Activated CD8-positive, alpha-beta memory T cell treated with anti-CD3 and anti-CD28 coated beads for 4 hours (primary cell): Measurements from ENCODE around the gene NDUFS8.
"Not testable (repeated sequence)": the region's sequence is repeated elsewhere in the genome, so short reads cannot be mapped to it uniquely, and the experiment has no call there.

Experiments
- DNase-seq, 2 donors: peaks; one replicate each; pipeline ENCODE4 v3.0.0-alpha.2; 2020; ENCODE audit warnings: low read depth in 2 of 2

Gene NDUFS8

DNA sequence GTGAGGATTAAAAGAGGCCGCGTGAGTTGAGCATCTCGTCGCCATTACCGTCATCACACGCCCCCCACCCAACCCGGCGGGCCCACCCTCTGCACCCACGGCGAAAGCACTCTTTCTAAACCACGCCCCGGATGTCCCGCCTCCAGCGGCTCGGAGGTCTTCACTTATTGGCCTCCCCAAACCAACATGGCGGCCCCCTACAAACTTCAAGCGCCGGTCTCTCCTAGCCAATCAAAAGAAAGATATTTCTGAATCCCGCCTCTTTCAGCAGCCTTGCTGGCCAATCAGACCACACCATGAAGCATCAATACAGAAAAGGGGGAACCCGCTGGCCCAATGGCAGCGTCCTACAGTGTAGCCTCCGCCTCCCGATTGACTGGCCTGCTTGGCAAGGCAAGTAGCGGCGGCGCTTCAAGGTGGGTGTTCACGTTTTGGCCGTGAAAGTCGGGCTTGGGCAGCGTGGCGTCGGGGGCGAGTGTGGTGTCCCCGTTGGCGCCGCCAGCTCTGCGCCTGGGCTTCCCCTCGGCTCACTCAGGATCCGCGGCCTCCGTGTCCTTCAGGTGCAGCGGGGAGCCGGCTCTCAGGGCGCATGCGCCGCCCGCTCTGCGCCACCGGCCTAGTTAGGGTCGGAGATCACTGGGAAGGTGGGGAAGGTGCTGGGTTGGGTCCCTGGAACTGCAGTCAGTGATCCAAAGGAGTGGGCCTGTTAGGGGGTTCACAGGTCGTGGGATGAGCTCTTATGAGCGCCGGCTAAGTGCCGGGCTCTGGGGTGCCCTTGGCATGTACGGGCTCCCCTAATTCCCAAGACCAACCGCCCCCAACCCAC lies at the start of gene NDUFS8:
TSS of gene NDUFS8 (plus strand) at position 364 of the 826 bp plus-strand sequence. CDS start 1,471 bp downstream, outside the sequence.
- peak; percentile 94 to 96 for DNase-seq

DNA sequence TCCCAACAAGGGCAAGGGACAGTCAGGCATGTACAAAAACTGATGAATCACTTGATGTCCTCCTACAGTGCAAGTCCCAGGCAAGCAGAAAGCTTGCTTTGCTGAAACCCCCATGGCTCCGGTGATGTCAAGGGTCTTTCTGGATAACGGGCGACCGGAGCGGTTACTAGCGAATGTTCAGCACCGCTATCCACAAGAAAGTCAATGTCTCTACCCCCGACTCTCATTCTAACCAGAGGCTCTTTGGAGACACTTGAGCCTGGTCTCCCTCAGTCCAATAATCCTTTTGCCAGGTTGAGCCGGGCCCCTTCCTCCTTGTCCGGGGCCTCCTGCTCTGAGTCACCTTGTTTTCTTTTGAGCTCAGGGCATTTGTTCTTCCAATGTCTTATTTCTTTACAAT lies 49.3 kb upstream of the NDUFS8 start:
- not testable (repeated sequence) for DNase-seq

DNA sequence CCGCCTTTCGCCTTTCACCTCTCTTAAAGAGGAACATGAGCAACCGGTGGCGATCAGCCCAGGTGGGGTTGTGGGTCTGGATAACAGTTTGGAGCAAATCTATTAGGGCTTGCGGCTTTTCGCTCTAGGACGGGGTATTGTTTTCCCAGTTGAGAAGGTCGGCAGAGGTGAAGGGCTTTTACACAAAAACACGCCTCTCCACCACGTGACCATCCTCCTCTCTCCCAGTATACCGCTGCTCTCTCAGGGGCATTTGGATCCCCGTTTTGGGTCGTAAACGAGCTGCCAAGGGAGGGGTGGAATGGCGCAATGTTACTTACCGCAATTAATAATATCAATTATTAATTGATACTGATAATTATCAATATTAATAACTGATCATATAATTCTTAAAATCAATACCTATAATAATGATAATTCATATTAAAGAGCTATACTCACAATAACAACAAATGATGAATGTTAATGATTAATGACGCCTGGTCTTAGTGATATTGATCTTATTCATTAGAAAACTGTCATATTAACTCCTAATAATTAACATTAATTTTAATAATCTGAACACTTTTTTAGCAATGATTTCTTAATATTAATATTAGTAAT lies 48.1 kb upstream of the NDUFS8 start:
- DNase-seq: not testable (repeated sequence)

DNA sequence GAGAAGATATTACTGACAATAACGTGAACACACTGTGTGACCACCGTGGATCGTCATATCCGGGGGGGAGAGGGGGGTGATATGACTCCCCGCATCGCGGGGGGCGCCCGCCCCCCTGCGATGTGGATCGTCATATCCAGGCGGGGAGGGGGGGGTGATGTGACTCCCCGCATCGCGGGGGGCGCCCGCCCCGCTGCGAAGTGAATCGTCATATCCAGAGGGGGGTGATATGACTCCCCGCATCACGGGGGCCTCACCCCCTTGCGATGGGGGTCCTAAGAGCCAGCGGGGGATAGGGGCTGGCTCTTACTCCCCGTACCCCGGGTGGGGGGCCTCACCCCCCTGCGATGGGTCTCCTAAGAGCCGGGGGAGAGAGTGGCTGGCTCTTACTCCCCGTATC lies 46.5 kb upstream of the NDUFS8 start:
- DNase-seq: no peak

DNA sequence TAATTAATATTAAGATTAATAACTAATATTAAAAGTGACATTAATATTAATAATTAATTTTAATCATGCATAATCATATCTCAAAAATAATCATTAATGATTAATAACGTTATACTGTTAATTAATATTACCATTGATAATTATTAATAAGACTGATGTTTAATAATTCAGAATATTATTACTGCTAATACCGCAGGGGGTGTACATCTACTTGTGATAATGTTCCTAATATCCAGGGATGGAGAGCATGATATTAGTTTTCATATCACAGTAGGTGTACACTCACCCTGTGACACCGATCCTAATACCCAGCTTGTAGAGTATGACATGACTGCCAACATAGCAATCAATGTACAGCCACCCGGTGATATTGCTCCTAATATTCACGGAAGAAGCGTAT lies 45.2 kb upstream of the NDUFS8 start:
- not testable (repeated sequence) for DNase-seq

DNA sequence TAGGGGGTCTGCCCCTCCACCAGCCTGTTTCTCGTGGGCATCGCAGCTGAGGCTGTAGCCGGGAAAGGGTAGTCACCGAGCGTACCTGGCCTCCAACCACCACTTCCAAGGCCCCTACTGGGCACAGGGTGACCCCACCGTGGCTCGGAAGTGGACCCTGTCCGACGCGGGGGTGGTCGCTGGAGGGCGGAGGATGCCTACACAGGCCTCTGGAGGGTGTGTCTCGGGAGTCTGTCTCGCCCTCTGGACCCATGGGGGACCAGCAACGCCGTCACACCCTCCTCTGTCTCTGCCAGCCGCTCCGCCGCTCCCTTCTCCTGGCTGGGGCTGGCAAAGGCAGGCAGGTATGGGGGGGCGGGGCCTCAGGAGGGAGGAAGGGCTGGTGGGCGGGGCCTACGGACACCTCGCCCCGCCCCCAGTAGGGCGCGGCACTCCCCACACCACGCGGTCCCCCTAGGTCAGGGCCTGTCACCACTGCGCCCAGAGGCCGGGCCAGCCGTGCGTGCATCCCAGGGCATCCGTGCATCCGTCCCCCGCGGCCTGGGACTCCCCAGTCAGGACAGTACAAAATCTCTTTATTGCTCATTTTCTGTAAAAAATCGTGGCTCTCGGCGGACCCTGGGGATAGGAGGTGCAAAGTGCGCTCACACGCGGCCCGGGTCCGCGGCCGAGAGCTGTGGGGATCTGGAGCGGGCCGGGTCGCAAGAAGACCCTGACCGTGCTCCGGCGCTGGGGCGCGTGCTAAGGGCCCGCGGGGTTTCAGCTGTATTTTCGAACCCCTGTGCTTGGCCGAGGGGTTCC lies 39.7 kb upstream of the NDUFS8 start:
- not testable (repeated sequence) for DNase-seq

DNA sequence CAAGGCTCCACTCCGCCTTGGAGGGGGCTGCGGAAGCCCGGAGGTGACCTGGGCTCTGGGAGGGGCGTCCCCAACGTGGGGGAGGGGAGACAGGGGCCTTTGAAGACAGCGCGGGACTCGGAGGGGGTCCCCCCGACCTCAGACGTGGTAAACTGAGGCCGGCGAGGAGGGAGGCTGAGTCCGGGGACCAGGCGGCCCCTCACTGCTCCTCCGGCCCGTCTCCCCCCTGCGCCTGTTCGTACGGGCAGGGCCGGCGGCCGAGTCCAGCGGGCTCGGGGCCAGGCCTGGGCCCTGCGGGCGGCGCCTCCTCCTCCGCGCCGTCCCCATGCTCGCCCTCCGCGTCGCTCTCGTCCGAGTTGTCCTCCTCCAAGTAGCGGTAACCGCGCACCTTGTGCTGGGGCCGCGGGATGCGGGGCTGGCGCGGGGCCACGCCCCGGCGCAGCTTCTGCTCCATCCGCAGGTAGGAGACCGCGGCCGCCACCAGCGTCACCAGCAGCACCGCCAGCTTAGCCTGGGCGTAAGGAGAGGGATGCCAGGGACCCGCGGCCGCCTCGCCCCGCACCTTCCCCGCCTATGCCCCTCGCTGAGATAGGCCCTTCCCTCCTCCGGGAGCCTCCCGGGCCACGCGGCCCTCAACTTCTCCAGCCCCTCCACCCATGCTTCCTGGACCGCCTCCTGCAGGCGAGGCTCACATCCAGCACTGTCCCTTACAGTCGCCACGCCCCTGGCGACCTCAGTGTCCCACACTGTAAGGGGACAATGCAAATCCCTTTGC lies 38.9 kb upstream of the NDUFS8 start:
- not testable (repeated sequence) for DNase-seq

DNA sequence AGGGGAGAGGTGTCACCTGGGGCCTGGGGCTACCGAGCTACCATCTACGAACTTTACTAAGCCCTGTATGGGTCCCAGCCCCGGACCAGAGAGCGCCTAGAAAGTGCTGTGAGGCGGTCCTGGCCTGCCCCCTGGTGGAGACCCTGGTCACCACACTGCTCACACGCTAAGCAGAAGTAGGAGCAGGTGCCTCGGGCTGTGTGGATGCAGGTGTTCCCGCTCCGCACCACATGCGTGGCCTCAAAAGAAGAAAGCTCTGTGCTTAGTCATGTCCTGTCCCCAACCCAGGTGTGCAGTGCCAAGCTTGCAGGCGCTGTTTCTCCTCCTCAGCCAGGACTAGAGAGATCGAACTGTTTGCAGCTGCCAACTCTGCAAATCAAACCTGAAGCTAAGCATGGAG lies 36.7 kb upstream of the NDUFS8 start:
- not testable (repeated sequence) for DNase-seq

DNA sequence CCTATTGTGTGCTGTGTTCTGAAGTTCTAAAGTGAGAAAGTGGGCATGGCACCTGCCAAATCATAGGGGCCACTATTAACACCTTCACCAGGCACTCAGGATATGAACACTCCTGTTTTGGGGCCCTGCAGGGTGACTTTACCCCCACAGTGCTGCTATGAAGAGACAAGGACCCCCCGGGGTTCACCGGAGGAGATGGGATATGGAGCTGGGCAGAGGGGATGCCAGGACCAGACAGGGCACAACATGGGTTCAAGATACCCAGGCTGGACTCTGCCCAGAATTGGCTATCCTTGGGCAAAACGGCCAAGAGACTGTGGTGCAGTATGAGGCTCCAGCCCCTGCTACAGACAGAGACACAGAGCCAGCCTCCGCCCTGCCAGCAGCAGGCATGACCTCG lies 36.1 kb upstream of the NDUFS8 start:
- not testable (repeated sequence) for DNase-seq

DNA sequence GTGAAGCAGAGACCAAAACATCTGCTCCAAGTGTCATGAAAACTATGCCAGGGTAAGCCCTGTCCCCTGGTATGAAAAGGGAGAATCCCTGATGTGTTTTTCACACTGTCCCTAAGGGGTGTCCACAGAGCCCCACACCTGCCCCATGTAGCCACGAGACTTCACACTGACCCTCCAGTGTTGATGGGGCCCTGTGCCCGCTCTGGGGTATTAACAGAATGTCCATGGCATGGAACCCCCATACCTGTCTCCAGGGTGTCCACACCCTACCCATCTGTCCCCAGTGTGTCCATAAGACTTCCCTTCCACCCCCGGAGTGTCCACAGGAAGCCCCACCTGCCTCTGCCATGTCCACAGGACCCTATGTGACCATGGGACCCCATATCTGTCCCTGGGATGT lies 35.4 kb upstream of the NDUFS8 start:
- not testable (repeated sequence) for DNase-seq

DNA sequence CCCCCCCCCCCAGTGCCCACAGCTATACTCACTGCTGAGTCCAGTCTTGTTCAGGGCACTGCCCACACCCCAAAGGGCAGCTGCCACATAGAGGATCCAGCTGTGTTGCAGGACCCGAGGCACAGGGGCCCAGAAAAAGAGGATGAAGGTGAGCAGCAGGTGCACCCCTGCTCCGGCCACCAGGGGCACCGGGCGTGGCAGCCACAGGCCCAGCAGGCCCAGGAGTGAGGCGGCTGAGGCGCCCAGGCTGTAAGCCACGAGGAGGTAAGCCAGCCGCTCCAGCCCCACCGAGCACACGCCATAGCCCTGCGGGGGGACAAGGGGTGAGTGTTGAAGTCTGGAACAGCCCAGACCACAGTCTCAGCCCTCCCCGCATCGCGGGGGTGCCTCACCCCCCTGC lies 34.9 kb upstream of the NDUFS8 start:
- DNase-seq: not testable (repeated sequence)

DNA sequence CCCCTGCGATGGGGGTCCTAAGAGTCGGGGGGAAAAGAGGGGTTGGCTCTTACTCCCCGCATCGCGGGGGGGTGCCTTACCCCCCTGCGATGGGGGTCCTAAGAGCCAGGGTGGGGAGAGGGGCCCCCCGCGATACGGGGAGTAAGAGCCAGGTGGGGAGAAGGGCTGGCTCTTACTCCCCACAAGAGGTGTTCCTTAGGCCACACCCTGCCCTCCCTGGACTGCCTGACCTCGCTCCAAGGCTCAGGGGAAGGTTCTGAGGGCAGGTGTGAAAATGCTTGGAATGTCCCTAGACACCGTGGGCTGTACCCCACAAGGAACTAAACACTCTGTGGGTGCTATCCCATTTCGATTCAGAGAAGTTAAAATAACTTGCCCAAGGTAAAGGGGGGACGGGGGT lies 34.4 kb upstream of the NDUFS8 start:
- DNase-seq: no peak

DNA sequence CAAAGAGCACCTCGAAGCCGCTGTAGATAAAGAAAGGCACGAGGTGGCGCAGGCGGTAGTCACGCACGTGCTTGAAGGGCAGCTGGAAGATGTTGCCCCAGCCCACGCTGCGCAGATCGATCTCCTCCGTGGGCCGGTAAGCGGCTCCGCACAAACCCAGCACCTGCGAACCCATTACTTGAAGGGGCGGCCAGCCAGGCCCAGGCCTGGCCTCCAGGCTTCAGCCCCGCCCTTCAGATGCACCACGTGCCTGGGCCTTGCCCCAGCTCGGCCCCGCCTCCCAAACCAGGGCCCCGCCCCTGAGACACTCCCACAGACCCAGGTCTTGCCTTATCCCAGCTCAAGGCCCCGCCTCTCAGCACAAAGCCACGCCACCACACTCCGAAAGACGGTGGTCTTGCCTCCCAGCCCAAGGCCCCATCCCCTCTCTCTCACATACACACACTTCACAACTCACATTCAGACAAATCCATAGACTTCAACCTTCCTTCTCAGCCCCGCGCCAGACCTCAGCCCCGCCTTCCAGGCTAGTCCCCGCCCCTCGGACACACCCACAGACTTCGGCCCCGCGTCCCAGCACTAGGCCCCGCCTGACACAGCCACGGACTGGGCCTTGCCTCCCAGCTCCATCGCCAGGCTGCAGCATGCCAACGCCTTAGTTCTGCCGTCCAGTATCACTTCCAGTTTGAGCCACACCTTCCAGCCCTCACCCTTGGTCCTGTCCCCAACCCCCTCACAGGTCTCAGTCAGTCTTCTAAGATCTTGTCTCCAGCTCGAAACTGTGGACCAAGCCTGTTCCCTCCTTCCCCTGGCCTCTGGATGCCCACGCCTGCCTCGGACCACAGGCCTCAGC lies 33.6 kb upstream of the NDUFS8 start:
- no peak for DNase-seq

DNA sequence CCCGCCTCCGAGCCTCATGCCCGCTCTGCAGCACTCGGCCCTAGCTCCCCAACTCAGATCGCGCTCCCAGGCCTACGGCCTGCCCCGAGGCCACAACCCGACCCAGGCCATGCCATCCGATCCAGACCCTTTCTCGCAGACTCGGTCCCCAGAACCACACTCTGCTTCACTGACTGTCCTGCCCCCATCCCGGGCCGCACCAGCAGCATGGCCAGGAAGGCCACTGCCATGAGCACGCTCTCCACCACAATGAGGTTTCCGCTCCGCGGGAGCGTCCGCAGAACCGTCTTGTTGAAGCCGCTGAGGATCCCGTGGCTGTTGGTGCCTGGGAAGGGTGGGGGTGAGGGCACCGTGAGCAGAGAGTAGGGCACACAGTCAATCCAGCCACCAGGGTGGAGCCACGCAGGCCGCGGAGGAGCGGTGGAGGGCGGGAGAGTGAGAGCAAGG lies 33.0 kb upstream of the NDUFS8 start:
- no peak for DNase-seq

DNA sequence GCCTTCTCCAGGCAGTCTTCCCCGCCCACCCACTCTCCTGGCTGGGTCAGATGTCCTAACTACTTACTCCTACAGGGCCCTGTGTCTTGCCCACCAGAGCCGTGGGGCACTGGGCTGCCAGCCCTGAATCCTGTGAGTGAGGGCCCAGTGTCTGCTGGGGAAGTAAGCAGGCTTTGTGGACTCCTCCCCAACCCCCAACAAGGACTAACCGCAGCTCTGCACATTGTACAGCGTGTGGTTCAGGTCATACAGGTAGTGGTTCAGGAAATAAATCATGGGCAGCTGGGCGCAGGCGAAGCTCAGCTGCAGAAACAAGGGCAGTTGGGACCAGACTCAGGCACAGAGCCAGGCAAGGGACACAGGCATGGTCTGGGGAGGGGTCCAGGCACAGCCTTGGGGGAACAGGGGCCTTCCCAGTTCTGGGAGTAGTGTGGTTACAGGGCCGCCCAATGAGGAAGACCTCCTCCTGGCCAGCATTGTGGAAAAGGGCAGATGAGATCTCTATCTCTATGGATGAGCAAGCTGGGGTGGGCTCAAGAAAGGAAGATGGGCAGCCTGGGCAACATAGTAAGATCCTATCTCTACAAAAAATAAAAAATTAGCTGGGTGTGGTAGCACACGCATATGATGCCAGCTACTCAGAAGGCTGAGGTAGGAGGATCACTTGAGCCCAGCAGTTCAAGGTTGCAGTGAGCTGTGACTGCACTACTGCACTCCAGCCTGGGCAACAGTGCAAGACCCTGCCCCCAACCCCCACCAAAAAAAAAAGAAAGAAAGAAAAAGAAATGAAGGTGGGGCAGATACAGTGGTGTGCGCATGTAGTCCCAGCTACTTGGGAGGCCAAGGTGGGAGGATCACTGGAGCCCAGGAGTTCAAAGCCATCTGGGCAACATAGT lies 32.1 kb upstream of the NDUFS8 start:
- no peak for DNase-seq

DNA sequence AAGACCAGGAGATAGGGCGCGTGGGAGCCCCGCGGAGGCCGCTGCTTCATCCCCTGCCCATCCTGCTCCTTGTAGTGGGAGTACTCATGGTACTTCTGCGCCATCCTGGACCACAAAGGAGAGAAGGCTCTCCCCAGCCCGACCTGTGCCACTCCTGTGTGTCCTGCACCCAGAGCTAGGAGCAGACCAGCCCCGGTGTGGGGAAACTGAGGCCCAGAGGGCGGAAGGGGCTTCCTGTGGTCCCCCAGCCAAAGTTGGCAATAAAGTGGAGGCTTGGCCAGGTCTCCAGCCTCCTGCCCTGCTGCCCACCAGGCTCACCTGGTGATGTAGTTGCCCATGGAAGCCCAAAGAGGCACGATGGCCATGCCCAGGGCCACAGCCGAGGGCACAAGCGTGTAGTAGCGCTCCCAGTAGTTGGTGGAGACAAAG lies 31.3 kb upstream of the NDUFS8 start:
- no peak for DNase-seq

DNA sequence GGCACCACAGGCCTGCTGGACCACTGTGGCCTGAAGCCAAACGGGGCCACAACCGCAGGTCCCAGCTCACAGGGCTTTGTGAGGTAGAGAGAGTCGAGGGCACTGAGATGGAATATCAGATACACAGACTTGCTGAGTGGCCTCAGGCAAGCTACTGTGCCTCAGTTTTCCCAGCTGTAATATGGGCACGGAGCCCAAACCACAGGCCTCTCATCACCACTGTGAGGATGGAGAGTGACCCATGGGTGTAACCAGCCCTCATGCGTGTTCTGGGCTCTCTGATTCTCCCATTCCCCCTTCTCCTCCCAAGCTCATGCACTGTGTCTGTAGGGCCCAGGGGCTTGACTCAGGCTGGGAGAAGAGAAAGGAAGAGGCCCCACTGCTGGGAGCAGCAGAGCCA lies 30.8 kb upstream of the NDUFS8 start:
- DNase-seq: no peak

DNA sequence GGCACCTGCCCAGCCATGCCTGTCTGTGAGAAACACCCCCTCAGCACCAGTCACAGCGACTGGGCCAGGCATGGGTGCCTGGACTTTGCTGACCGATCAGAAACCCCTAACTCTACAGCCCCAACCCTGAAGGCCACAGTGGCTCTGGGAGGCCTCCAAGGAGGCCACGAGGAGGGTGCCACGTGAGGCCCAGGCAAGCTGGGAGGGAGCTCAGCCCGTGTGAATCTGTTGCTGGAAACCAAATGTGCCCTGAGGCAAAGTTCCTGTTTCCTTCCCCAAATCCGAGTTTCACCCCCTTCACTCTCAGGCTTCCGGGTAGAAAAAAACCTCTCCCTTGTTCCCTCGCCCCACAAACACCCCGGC lies 27.9 kb upstream of the NDUFS8 start:
- DNase-seq: no peak
